NCI-H69 (cell line): Measurements from ENCODE around the gene KCNIP1.

Experiments
- DNase-seq: peaks from one replicate; lab custom pipeline; 2025; lab: John Stamatoyannopoulos, UW

The KCNIP1 gene

GRCh38 chr5:170628691-170629565 lies 125.1 kb downstream of the KCNIP1 start:
- DNase-seq: no peak

DNA sequence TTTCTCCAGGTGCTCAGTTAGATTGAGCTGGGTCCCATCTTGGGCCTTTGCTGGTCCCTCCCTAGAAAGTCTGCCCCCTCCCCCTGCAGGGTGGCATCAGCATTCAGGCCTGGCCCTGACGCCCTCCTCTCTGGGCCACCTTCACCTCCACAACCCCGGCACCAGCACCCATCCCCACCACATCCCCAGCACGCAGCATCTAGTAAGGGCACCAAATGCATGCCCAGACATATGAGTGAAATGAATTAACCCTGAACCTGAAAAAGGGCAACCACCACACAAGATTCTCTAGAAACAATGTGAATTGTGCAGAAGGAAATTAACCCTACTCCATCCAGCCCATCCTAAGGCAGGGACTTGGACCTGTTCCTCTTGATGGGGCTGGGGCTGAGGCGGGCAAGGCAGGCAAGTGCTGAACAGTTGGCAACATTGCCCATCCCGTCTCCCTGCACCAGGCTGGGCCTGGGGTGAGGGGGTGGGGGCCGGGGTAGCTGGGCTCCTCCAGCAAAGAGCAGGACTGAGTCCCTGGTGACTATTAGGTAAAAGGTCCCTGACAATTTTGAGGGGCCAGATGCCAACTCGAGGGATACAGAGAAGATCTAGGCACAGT lies 125.9 kb downstream of the KCNIP1 start:
- no peak for DNase-seq

GRCh38 chr5:170630226-170630625 lies 126.4 kb downstream of the KCNIP1 start:
- DNase-seq: no peak

DNA sequence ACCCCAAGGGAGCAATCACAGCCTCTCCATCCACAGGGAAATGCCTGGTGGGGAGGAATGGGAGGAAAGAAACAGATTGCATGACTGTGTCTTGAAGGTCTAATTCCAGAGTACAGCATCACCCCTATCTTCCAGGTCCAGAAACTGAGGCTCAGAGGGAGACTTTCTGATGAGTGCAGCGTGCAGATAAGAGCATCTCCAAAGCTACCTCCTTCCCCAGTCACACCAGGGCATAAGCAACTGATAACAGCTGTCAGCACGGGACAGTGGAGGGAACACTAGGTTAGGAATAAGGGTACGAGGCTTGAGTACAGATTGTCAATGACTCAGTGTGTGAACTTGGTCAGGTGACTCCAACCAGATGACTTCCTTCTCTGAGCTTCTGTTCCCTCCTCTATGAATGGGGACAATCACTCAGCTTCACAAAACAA lies 126.9 kb downstream of the KCNIP1 start:
- DNase-seq: peak; percentile 44

GRCh38 chr5:170631466-170632195 lies 127.8 kb downstream of the KCNIP1 start:
- peak; percentile 66 for DNase-seq

- no peak for DNase-seq
These were observed 128.6 kb downstream of the KCNIP1 start for GRCh38 chr5:170632266-170632984.

GRCh38 chr5:170632985-170633234 lies 129.1 kb downstream of the KCNIP1 start:
- peak; percentile 78 for DNase-seq

DNA sequence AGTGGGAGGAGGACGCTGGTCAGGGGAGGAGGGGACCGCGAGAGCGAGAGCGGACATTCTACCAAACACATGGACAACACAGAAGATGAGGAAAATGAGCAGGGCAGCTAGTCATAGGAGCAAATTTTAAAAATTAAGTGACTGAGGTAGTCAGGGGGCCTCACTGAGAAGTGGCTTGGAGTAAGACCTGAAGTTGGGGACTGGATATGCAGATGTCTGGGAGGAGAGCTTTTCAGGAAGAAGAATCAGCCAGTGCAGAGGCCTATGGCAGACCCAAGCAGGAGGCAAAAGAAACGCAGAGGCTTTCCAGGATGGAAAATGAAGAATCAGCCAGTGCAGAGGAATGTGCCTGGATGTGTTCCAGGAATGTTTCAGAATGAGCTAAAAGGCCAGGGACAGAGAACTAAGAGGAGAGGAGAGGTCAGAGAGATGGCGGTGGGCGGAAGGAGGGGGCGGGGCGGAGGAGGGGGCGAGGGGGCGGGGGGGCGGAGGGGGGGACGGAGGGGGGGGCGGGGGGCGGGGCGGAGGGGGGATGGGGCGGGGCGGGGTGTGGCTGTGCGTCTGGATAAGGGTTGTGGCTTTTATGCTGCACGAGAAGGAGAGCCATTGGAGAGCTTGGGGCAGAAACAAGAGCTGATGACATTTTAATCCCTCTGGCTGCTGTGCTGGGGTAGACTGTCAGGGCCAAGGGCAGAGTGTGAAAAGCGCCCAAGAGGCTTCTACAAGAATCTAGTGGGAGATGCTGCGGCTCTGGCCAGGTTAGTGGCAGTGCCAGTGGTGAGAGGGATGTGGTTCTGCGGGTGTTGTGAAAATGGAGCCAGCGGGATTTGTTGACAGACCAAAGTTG lies 129.6 kb downstream of the KCNIP1 start:
- peak; percentile 78 for DNase-seq

DNA sequence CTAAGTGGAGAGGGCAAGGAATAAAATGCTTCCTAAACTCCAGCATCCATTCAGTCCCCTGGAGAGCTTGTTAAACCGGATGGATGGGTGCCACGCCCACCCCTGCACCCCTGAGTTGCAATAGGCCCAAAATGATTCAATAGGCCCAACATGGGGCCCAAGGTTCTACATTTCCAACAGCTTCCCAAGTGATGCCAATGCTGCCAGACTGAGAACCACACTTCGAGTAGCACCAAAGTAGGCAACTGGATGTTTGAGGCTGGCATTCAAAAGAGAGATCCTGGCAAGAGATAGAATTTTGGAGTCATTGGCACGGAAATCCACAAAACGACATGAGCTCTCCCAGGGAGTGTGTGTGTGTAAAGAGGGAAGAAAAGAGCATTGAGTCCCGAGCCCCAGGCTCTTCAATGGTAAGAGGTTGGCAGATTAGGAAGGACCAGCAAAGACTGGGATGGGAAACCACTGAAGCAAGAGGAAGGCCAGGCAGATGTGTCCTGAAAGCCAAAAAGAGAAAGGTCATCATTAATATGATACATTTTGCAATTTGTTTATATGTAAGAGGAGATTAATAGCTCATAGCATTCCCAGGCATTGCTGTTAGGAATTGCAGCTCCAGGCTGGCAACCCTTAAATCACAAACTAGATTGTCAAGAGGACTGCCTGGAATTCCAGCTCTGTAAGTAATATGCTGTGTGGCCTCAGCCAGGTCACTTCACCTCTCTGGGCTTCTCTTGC lies 130.6 kb downstream of the KCNIP1 start:
- no peak for DNase-seq

GRCh38 chr5:170635706-170636105 lies 131.9 kb downstream of the KCNIP1 start:
- DNase-seq: no peak

- DNase-seq: no peak
These were observed 132.4 kb downstream of the KCNIP1 start for GRCh38 chr5:170636206-170636605.

DNA sequence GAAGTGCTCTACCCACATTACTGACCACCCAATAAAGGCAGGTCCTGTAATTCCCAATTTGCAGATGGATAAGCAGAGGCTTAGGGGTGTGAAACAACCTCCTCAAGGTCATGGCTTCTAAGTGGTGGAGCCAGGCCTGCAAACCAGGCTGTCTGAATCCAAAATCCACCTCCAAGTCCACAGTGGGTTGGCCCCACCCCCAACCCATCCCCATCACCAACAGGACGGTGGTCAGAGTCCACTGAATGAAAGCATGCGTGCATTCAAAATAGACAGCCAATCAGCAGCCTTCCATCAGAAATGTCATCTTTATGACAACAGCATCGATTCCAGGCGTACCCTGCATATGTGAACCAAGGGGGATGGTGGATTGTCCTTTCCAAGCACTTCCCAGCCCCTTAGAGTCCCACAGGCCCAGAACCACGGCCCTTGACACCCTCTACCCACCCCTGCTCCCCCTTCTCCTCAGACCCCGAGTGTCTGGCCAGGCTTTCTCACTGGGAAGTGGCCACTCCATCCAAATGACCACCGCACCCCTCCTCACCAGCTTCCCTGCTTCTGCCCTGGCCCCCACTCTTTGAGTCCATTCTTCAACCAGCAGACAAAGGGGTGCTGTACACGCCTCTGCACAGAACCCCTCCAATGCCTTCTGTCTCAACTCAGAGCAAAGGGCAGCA lies 133.1 kb downstream of the KCNIP1 start:
- DNase-seq: no peak

DNA sequence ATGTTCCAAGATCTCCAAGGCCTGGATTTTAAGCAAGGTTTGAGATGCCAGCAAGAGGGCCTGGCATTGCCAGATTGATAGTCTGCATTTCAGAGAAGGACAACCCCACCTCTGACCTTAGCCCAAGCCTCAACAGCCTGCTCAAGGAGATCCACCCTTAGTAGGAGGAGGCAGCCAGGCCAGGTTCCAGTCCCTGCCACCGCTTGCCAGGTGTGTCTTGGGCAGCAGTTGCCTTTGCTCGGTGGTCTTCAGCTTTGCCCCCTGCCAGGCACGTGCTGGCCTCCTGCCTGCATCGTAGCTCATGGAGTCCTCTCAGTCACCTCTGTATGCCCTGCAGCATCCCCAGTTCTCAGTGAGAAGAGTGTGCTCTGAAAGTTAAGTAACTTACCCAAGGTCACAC lies 134.2 kb downstream of the KCNIP1 start:
- DNase-seq: no peak

- peak; percentile 77 for DNase-seq
These were observed 134.8 kb downstream of the KCNIP1 start for GRCh38 chr5:170638454-170639220.

DNA sequence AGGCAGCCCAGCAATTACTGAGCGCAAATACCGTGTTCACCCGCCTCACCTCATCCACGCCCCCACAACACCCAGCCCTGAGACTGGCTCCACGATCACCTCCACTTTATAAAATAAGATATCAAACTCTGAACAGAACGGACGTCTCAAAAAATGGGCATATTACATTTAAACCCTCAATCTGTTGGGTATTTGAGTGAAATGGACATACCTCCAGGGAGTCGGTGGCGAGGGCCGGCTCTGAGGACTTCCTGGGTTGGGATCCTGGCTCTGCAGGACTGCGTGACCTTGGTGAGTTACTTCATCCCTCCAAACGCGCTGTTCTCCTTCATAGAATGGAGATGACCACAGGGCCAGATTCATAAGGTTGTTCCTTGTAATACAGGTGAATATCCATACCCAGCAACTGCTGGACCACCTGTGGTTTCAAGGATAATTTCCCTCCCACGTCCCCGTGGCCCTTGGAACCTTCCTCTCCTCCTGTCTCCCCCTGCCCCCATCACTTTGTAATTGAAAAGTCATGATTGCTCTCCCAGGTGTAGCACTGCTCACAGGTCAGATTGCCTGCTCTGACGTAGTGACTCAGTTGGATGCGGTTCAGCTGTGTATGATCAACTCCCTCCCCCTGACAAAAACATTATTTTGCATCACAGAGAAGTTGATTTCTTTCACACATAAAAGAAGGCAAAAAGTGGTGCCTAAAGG lies 135.6 kb downstream of the KCNIP1 start:
- DNase-seq: no peak

DNA sequence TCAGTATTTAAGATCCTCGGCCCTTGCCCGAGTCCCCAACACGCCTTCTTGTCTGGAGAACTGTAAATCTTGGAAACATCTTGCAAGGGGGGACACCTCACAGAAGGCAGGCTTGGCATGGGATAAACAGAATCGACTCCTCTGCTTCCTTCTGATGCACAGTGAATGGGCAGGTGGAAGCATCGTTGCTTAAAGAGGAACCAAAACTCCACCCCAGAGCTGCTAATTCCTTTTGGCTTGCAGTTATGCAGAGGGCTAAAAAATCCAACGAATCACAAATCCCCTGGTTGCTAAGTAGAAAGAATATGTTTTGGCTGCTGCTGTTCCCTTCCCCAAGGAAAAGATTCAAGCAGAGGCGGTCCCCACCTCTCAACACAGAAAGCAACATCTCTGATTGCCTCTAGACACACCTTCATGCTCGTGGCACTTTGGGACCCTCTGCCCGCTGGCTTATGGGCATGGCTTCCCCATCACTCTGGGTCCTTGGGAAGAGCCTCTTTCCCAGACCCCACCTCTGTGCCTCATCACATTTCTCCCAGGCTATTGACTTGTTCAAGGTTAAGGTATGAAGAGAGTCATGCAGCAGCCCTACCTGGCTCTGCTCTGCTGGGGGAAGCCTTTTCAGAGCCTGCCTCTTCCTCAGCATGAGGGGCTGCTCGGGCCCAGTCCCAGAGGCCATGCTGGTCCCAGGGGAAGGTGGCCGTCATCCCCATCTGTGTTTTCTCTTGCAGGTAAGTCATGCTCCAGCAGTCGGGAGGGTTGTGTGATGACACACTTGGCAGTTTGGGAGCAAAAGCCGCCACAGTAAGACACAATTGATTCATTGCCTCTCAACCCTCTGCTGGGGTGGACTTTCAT lies 137.1 kb downstream of the KCNIP1 start:
- DNase-seq: no peak

DNA sequence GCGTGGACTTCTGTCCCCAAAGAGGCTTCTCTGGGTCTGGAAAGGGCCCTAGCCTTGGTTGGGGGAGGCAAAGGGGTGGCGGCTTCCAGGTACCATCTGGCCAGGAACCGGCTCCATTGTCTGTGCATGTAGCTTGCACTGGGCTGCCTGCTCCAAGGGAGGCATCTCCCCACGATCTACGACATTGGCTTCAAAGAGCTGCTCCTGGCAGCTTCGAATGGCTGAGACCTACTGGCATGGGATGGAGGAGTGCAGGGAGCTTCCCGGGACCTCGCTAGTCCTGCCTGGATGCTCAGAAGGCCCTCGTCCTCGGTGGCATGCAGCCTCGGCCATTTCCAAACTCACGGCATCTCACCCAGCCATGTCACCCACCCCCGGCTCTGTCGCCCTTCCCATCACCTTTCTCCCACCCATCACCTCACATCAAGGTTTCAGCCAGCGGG lies 137.8 kb downstream of the KCNIP1 start:
- no peak for DNase-seq
